ENCODE data around the gene MED25.

The MED25 gene

GRCh38 chr19:49807904-49808675 is 10.0 kb upstream of the MED25 start:
- TF ChIP-seq CSRNP3 (CRISPR knock-in tag; IDR thresholded peaks at IDR 0.05) (no peak), TSHZ2 (CRISPR knock-in tag; IDR thresholded peaks at IDR 0.05) (no peak), PPARA (CRISPR knock-in tag; IDR thresholded peaks at IDR 0.05; ENCODE audit: borderline replicate concordance) (no peak), ZNF565 (CRISPR knock-in tag; conservative IDR thresholded peaks at IDR 0.05; ENCODE audit: low read depth) (no peak), ZC3H10 (CRISPR knock-in tag; IDR thresholded peaks at IDR 0.05) (no peak), ISL1 (CRISPR knock-in tag; IDR thresholded peaks at IDR 0.05) (no peak), CREB5 (CRISPR knock-in tag; IDR thresholded peaks at IDR 0.05; ENCODE audit: low read depth) (no peak)
- ATAC-seq: no peak

- ATAC-seq: peak; percentile 49
- no peak for TF ChIP-seq ZNF565 (CRISPR knock-in tag; conservative IDR thresholded peaks at IDR 0.05; ENCODE audit: low read depth)
- no peak for TF ChIP-seq ARNTL (CRISPR knock-in tag; IDR thresholded peaks at IDR 0.05; ENCODE audit: borderline replicate concordance, low read depth)
- no peak for TF ChIP-seq RARB (CRISPR knock-in tag; IDR thresholded peaks at IDR 0.05)
- TF ChIP-seq ZC3H10 (CRISPR knock-in tag; IDR thresholded peaks at IDR 0.05): no peak
- TF ChIP-seq PPARA (CRISPR knock-in tag; IDR thresholded peaks at IDR 0.05; ENCODE audit: borderline replicate concordance): no peak
- TF ChIP-seq TOX (CRISPR knock-in tag; IDR thresholded peaks at IDR 0.05; ENCODE audit: borderline replicate concordance): no peak
- no peak for TF ChIP-seq ZFP3 (CRISPR knock-in tag; IDR thresholded peaks at IDR 0.05)
- TF ChIP-seq PATZ1 (CRISPR knock-in tag; IDR thresholded peaks at IDR 0.05; ENCODE audit: borderline replicate concordance): no peak
- no peak for TF ChIP-seq TSHZ2 (CRISPR knock-in tag; IDR thresholded peaks at IDR 0.05)
- TF ChIP-seq GLIS3 (CRISPR knock-in tag; IDR thresholded peaks at IDR 0.05): no peak
- TF ChIP-seq CSRNP3 (CRISPR knock-in tag; IDR thresholded peaks at IDR 0.05): no peak
- no peak for TF ChIP-seq POU6F1 (CRISPR knock-in tag; IDR thresholded peaks at IDR 0.05; ENCODE audit: borderline replicate concordance, low read depth)
- TF ChIP-seq ZNF70 (CRISPR knock-in tag; IDR thresholded peaks at IDR 0.05): no peak
- TF ChIP-seq ESRRG (CRISPR knock-in tag; IDR thresholded peaks at IDR 0.05): no peak
- no peak for TF ChIP-seq ZNF8 (CRISPR knock-in tag; IDR thresholded peaks at IDR 0.05)
- no peak for TF ChIP-seq BACH2 (CRISPR knock-in tag; IDR thresholded peaks at IDR 0.05; ENCODE audit: borderline replicate concordance)
- no peak for TF ChIP-seq ZFP30 (CRISPR knock-in tag; IDR thresholded peaks at IDR 0.05)
- TF ChIP-seq ISL1 (CRISPR knock-in tag; IDR thresholded peaks at IDR 0.05): no peak
- no peak for TF ChIP-seq OSR1 (CRISPR knock-in tag; IDR thresholded peaks at IDR 0.05)
- TF ChIP-seq CSDC2 (CRISPR knock-in tag; IDR thresholded peaks at IDR 0.05): no peak
Observed at GRCh38 chr19:49808711-49809159, 9.4 kb upstream of the MED25 start.
